Stimulated activated CD4-positive, alpha-beta T cell treated with anti-CD3 and anti-CD28 coated beads, Interleukin-4, amount 100 ng/mL, for 4 hours (primary cell): Measurements from ENCODE around the gene SDHD.

Experiments used
- DNase-seq, 2 experiments: peaks; one replicate each; pipeline ENCODE4 v3.0.0-alpha.2; 2020

Gene SDHD

DNA sequence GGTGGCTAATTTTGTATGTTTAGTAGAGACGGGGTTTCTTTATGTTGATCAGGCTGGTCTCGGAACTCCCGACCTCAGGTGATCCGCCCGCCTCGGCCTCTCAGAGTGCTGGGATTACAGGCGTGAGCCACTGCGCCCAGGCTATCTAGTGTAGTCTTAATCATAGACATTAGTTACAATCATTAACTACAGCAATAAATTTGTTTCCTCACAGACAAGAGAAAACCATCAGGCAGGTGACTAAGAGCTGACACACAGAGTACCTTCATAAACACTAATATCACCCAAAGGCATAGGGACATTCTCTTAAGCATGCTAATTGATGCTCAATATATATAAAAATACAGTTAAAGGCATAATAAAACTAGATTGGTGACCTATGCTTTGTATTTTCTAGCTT is 19.4 kb downstream of the SDHD start:
- no peak for DNase-seq

DNA sequence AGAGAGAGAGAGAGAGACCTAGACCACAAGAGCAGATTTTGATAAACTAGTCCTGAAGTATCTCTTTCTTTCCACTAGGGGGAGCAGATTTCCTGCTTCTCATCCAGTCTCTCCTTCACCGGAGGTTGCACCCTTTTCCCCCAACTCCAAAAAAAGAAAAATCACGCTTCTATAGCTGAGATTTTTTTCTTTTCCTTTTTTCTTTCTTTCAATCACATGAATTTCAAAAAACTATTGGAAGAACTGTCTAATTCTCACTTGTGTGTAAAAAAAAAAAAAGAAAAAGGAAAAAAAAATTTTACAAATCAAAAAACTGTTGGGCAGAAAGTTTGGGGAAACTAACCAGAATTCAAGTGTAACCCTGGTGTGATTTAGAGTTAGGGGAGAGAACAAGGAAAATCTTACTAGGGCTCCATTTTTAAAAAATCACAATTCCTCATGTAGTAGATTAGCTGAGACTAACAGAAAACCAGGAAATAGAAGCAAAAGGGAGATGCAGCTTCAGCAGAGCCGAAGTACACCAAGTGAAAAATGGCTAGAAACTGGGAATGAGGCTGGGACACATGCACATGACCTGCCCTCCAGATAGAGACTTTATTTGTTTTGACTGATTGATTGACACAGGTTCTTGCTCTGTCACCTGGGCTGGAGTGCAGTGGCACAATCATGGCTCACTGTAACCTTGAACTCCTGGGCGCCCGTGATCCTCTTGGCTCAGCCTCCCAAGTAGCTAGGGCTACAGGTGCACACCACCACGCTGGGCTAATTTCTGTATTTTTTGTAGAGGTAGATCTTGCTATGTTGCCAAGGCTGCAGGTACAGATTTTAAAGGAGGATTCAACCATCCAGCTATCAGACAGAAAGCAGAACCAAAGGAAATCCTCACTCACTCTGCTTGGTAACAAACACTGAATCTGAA is 27.1 kb downstream of the SDHD start:
- no peak for DNase-seq

DNA sequence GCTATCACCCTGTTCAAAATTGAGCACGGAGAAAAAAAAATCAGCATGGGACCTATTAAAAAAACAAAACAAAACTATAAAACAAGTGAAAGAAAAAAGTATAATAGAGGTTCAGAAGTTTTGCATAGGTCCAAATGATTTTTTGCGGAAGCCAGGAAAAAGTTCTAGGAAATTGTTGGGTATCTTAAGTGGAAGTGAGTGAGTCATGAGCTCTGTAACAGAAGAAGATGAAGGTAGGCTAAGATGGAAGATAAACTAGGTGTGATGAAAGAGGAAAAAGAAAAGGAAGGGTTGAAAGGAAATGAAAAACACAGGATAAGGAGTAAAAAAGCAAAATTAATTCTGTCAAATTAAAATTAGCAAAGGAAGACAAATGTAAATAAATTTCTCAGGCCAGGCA is 27.8 kb downstream of the SDHD start:
- no peak for DNase-seq

DNA sequence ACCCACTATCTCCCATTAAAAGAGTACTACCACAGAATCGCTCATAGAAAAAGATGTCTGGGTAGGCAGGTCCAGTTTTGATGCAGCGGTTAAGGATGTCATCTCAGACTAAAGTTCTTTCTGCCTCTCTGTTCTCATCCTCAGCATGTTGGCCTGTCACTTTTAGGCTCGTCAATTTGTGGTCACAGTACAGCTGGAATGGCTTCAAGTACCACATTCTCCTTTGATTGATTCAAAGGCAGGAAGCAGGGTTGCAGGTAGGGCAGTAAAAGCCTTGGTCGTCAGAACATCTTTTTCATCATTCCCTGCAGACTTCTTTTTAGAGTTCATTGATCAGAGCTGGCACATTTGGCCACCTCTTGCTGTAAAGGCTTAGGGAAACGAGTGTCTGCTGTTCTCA is 28.7 kb downstream of the SDHD start:
- DNase-seq, result no peak

DNA sequence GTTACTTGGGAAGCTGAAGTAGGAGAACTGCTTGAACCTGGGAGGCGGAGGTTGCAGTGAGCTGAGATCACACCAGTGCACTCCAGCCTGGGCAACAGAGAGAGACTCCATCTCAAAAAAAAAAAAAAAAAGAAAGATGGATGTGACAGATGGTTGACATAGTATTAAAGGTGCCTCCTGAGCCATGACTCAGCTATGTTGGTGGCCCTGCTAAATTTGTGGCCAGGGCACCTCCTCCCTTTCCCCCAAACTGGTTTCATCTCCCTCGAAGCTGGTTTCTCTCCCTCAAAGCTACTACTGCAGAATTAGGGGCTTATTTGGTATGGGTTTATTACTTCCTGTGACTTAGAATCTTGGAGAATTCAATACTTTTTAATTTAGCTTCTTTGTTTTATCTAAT is 31.5 kb downstream of the SDHD start:
- no peak for DNase-seq

DNA sequence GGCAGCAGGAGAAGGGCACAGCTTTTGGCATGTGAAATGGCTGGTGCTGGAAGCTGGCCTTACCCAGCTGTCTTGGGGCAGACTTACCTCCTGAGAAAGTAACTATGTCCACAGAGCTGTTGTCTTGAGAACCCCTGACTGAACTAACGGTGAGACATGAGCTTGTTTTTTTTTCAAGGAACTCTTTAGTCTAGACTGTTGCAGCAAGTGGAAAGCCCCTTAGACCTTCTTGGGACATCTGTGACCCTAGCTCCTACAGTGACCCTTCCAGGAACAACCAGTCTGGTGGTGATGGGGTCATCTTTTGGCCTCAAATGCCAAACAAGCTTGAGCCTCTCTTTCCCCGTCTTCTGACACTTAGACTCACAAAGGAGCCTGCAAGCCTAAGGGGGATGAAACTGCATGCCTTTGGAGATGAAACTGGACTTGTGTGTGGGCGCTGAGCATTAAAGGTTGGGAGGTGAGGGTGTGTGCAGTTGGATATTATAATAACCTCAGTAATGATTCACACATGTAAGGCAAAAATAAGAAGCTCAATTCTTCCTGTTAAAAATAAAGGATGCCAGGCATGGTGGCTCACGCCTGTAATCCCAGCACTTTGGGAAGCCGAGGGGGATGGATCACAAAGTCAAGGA is 35.4 kb downstream of the SDHD start:
- DNase-seq, result no peak

DNA sequence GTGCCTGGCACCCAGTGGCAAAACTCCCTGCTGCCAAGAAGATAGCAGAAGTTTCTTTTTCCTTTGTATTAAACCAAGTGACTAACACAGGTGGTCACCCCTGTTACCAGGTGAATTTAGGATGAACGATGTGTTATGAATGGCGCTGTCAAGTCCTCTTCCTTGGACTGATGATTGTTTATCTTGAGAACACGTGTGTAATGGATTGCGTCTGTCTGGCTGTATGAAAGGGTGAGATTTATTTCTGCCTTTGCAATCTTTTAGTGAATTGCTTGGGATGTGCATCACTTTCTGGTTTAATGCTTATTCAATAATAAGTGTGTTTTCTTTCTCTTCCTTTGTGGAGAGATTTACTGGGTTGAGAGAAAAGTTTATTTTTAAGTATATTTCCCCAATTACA is 36.5 kb downstream of the SDHD start:
- DNase-seq, result no peak

DNA sequence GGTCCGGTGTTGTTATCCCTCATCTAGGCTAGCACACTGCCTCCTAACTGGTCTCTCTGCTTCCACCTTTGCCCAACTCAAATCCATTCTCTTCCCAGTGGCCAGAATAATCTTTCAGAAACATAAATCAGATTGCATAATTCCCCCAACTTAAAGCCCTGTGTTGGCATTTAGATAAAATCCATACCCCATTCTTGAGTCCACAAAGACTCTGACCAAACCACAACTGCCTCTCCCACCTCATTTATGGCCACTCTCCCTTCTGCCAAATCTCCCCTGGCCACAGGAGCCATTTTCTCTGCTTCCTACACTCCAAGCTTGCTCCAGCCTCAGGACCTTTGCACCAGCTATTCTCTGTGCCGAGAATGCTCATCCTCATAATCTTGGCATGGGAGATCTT is 40.4 kb downstream of the SDHD start:
- no peak for DNase-seq

DNA sequence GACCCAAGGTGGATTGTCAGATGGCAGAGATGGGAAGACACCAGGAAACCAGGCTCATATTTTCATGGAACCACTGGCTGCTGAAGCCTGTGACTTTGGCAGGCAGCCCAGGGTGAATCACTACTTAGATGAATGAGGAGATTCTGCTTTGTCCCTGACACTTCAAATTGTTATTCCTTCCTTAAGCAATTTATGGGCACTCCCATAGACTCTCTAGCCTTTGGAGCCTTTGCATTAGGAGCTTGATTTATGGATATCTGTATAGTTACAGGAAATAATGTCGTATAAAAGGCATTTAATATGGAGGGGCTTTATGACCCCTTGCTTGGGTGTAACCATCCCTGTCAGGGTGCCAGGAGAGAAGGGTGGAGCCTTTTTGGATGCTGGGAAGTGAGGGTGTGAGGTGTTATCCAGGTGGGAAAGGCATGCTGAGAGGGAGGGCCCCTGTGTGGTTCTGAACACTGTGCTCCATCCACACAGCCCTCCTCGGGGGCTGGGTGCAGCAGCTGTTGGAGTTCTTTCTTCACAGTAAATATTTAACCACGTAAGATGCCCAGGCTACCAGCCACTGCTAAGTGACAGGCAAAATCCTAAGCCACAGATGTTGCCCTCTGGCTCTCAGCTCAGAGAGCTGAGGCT is 41.9 kb downstream of the SDHD start:
- DNase-seq, result no peak

DNA sequence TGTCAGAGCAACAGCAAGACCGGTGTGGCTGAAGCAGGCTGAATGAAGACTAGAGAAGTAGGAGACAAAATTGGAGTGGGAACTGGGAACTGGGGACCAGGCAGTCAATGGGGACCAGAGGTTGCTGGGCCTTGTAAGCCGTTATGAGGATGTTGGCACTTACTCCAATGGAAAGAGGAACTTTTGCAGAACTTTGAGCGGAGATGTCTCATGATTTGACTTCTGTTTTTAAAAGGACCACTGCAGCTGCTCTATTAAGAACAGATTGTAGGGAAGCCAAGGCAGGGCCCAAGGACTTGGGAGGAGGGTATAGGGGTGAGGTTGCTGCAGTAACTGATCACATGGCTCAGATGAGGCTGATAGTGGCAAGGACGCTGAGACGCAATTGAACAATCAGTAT is 43.0 kb downstream of the SDHD start:
- DNase-seq, result no peak

DNA sequence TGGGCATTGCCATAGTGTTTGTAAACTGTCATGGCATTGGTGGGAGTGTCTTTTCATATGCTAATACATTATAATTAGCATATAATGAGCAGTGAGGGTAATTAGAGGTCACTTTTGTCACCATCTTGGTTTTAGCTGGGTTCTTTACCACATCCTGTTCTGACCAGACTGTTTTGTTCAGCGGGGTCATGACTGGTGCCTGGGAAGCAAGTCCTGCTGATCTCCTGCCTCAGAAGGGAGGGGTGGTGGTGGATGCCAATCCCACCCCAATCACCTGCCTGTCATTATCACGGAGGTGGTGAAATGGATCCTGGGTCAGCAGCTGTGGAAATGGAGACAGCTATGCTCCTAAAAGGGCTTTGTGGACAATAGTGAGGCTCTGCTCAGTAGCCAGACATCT is 46.1 kb downstream of the SDHD start:
- DNase-seq, result no peak

DNA sequence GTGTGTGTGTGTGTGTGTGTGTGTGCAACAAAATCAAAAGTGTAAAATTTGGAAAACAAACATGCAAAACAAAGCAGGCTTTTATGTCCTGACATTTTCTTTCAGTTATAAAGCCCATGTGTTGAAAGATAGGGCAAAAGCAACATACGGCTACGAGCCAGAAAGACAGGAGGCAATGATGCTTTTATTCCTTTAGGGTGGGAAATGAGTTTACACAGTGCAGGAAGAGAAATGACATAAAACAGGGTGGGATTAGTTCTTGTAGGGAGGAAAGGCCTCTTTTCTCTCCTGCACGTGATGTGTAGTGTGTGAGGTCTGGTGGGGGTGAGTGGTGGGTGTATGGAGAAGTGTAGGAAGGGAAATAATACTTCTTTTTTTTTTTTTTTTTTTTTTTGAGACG is 47.8 kb downstream of the SDHD start:
- no peak for DNase-seq

DNA sequence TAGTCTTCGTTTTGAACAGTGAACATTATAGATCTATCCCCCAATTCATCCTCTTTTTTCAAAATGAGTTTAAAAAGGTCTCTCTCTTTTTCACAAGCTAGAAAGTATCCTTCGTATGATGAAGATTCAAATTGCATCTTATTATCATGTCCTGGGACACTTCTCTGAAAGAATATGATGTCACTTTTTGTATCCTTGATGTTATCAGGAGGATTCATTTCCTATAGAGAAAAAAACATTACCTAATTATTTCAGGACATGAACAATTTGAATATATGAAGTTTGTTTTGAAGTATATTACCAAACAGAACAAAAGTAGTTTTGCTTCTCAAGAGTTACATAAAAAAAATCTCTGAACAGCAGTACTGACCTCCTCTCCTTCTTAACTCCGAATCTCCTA is 56.9 kb downstream of the SDHD start:
- DNase-seq, result no peak
